Calu3 (cell line): ENCODE results near the gene CDH3. TPM values are rescaled to one million over a fixed set of nuclear protein-coding genes. Genes with fewer than 3 reads are reported as not detected.

Experiments used
- BruUV-seq: library from RNA; stranded (reverse); fragments of 400-500 nt; replicated peaks from 2 replicates; lab custom pipeline; 2021; lab: Mats Ljungman, UMichigan
- CTCF ChIA-PET: fragments of 300-600 bp; sonication (Branson Sonifier 250); formaldehyde crosslinking; loops from one replicate; lab custom pipeline; 2022; ENCODE audit warnings: antibody characterized with exemption; lab: Charles Lee
- DNase-seq: peaks from one replicate; pipeline ENCODE4 v3.0.0; 2022
- H3K27ac Mint-ChIP-seq: one replicate; pipeline ENCODE4 v1.8.0; 2022; ENCODE audit warnings: mixed read lengths; ENCODE audit not compliant: unreplicated experiment
- H3K27me3 Mint-ChIP-seq: one replicate; pipeline ENCODE4 v1.8.0; 2022; ENCODE audit warnings: mixed read lengths; ENCODE audit not compliant: unreplicated experiment
- H3K36me3 Mint-ChIP-seq: one replicate; pipeline ENCODE4 v1.8.0; 2022; ENCODE audit warnings: mild to moderate bottlenecking, moderate library complexity, mixed read lengths; ENCODE audit not compliant: insufficient read depth, unreplicated experiment
- H3K4me1 Mint-ChIP-seq: one replicate; pipeline ENCODE4 v1.8.0; 2022; ENCODE audit warnings: mild to moderate bottlenecking, low read depth, mixed read lengths; ENCODE audit not compliant: unreplicated experiment
- H3K4me3 Mint-ChIP-seq: one replicate; pipeline ENCODE4 v1.8.0; 2022; ENCODE audit warnings: mild to moderate bottlenecking, low read depth, moderate library complexity, mixed read lengths; ENCODE audit not compliant: unreplicated experiment
- H3K9me3 Mint-ChIP-seq: one replicate; pipeline ENCODE4 v1.8.0; 2022; ENCODE audit warnings: low read depth, mixed read lengths; ENCODE audit not compliant: unreplicated experiment
- intact Hi-C: fragments of 100-400 bp; cut with micrococcal nuclease; formaldehyde crosslinking; loops from one replicate; pipeline ENCODE4 v1.10.0; 2022; ENCODE audit not compliant: unreplicated experiment
- total RNA-seq: library from RNA; stranded (reverse); gene quantifications from 2 replicates; pipeline ENCODE4 v1.2.3, GENCODE V29; 2022
- TF ChIP-seq, protein P1 (sequence below): fragments of 200-600 bp; IDR thresholded peaks from one replicate; pipeline ENCODE4 v1.8.0; 2022; ENCODE audit warnings: antibody characterized with exemption; ENCODE audit not compliant: unreplicated experiment

The CDH3 gene
- total RNA-seq, 1 experiment from 2014 or later, result 41.7 TPM

DNA sequence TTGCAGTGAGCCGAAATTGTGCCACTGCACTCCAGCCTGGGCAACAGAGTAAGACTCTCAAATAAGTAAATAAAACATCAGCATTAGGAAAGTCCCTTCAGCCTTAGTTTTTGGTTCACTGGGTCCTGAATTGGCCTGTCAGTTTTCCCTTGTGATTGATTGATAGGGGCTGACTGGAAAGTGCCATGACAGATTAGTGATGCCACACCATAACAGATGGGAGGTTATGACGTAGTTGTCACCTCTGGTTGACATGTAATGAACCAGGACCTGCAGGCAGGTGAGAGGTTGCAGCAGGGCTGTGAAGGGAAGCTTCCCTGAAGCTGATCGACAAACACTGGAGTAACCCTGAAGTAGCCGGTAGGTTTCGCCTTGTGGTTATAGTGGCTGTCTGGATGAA, 41.8 kb downstream of the CDH3 start:
- Mint-ChIP-seq H3K36me3 (no peaks in the 10 kb centered on the region), H3K27ac (no peak overlapping the region), H3K27me3 (no peaks in the 10 kb centered on the region), H3K9me3 (no peaks in the 10 kb centered on the region), H3K4me3 (no peak overlapping the region), H3K4me1 (no peaks in the 10 kb centered on the region)
- TF ChIP-seq, protein P1, sequence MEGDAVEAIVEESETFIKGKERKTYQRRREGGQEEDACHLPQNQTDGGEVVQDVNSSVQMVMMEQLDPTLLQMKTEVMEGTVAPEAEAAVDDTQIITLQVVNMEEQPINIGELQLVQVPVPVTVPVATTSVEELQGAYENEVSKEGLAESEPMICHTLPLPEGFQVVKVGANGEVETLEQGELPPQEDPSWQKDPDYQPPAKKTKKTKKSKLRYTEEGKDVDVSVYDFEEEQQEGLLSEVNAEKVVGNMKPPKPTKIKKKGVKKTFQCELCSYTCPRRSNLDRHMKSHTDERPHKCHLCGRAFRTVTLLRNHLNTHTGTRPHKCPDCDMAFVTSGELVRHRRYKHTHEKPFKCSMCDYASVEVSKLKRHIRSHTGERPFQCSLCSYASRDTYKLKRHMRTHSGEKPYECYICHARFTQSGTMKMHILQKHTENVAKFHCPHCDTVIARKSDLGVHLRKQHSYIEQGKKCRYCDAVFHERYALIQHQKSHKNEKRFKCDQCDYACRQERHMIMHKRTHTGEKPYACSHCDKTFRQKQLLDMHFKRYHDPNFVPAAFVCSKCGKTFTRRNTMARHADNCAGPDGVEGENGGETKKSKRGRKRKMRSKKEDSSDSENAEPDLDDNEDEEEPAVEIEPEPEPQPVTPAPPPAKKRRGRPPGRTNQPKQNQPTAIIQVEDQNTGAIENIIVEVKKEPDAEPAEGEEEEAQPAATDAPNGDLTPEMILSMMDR, result no peak
- no peak for DNase-seq
- BruUV-seq, result no TSS peak
- intact Hi-C loops, result no loop called here
- CTCF ChIA-PET, result interaction anchor here (0.6 kb wide), 1 partner anchor 253 kb away, joined by 7 read pairs; no protein-coding TSS in a partner anchor

DNA sequence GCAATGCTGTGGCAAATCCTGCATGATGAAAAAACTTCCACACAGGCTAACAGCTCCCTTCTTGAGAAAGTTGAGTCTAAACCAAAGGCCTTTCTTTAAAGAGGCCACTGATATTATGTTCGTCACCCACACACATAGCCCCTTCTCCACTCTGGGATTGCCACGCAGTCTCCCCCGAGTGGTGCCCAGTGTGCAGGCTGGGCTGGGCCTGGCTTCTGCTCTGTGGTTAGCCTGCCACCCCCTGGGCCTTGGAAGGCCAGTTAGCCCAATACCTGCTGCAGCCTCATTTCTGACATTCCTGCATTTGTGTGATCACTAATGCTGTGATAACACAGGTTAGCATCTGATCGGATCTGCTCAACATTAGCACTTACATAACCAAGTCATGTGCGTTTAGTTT, 44.8 kb downstream of the CDH3 start:
- DNase-seq, result no peak
- Mint-ChIP-seq H3K4me3 (no peak overlapping the region), H3K4me1 (no peaks in the 10 kb centered on the region), H3K27me3 (no peaks in the 10 kb centered on the region), H3K27ac (no peak overlapping the region), H3K36me3 (no peaks in the 10 kb centered on the region), H3K9me3 (no peaks in the 10 kb centered on the region)
- intact Hi-C loops, result no loop called here
- no TSS peak for BruUV-seq
- CTCF ChIA-PET, result no interaction called here
- TF ChIP-seq, protein P1, result no peak

DNA sequence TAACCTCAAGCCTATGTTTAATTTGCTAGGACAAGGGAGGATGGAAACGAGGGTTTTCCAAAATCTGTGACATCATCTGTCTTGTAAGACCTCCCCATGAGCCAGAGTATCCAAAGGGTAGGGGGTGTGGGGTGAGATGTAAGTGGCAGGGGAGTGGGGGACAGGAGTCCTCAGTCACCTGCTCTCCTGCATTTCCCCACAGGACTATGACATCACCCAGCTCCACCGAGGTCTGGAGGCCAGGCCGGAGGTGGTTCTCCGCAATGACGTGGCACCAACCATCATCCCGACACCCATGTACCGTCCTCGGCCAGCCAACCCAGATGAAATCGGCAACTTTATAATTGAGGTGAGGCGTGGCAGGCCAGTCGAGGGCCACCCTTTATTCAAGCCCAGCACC, 50.5 kb downstream of the CDH3 start:
- TF ChIP-seq, protein P1, result no peak
- no peak for DNase-seq
- Mint-ChIP-seq H3K4me3 (no peak overlapping the region), H3K36me3 (peaks cover 5% of the 10 kb centered on the region), H3K4me1 (no peaks in the 10 kb centered on the region), H3K27me3 (no peaks in the 10 kb centered on the region), H3K9me3 (no peaks in the 10 kb centered on the region), H3K27ac (no peak overlapping the region)
- no TSS peak for BruUV-seq
- intact Hi-C loops, result no loop called here
- CTCF ChIA-PET, result interaction anchor here (0.6 kb wide), 1 partner anchor 97 kb away, joined by 4 read pairs; no protein-coding TSS in a partner anchor

DNA sequence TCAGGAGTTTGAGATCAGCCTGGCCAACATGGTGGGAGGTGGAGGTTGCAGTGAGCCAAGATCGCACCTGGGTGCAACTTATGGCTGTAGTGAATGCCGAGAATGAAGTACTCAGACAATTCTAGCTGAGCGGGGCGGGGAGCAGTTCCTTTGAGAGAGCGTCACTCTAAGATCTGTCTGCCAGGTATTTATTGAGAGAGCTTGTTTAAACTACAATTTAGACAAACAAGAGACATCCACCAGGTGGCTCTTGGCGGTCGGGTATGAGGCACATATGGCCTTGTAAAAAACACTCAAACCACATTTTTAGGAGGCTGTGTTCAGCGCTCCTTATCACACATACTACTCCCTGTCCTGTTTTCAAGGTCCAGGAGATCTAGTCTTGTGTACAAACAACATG, 51.4 kb downstream of the CDH3 start:
- Mint-ChIP-seq H3K27me3 (no peaks in the 10 kb centered on the region), H3K9me3 (no peaks in the 10 kb centered on the region), H3K27ac (no peak overlapping the region), H3K4me3 (no peak overlapping the region), H3K36me3 (peaks cover 5% of the 10 kb centered on the region), H3K4me1 (no peaks in the 10 kb centered on the region)
- CTCF ChIA-PET, result interaction anchor here (0.8 kb wide), 1 partner anchor 80 kb away, joined by 4 read pairs; no protein-coding TSS in a partner anchor
- intact Hi-C loops, result no loop called here
- TF ChIP-seq, protein P1, result no peak
- no peak for DNase-seq
- BruUV-seq, result no TSS peak
